Spleen (tissue), 11 donors: ENCODE data around the gene COBLL1. TPM values are rescaled to one million over a fixed set of nuclear protein-coding genes. Genes with fewer than 3 reads are reported as not detected.

ENCODE experiments used
- DNase-seq: peaks from one replicate; pipeline ENCODE4 v3.0.0-alpha.2; 2020
- H3K27ac ChIP-seq, 8 donors: fragments of 200-600 bp; sonication (generic) in 7 of 8; 1 replicate in 4 of 8; 2 replicates in 4 of 8; pipeline versions ENCODE4 v1.5.0 to v1.8.0; 2016 to 2021; ENCODE audit warnings: inconsistent platforms in 4 of 8, mild to moderate bottlenecking in 4 of 8, moderate library complexity in 1 of 8
- H3K27me3 ChIP-seq, 7 donors: fragments of 200-600 bp; sonication (generic) in 6 of 7; replicated peaks in 1 of 7; 1 replicate in 4 of 7; 2 replicates in 3 of 7; pipeline versions ENCODE4 v1.5.0 to v1.8.0; 2016 to 2021; ENCODE audit warnings: inconsistent platforms in 3 of 7, mild to moderate bottlenecking in 1 of 7
- H3K36me3 ChIP-seq, 6 donors: fragments of 200-600 bp; sonication (generic) in 5 of 6; 1 replicate in 4 of 6; 2 replicates in 2 of 6; pipeline versions ENCODE4 v1.5.0 to v1.8.0; 2016 to 2021; ENCODE audit warnings: inconsistent platforms in 2 of 6
- H3K4me1 ChIP-seq, 6 donors: fragments of 200-600 bp; sonication (generic) in 5 of 6; 1 replicate in 3 of 6; 2 replicates in 3 of 6; pipeline versions ENCODE4 v1.5.0 to v1.8.0; 2016 to 2021; ENCODE audit warnings: inconsistent platforms in 3 of 6
- H3K4me3 ChIP-seq, 8 donors: fragments of 200-600 bp; sonication (generic) in 7 of 8; 1 replicate in 4 of 8; 2 replicates in 4 of 8; pipeline versions ENCODE4 v1.5.0 to v1.8.0; 2016 to 2021; ENCODE audit warnings: inconsistent platforms in 4 of 8, mild to moderate bottlenecking in 4 of 8, moderate library complexity in 2 of 8
- H3K9me3 ChIP-seq, 8 donors: fragments of 200-600 bp; sonication (generic) in 7 of 8; 1 replicate in 4 of 8; 2 replicates in 4 of 8; pipeline versions ENCODE4 v1.5.0 to v1.8.0; 2016 to 2021; ENCODE audit warnings: inconsistent platforms in 4 of 8
- CTCF ChIP-seq, 11 experiments: fragments of 200-600 bp in 7 of 11; fragments of 450-650 bp in 4 of 11; sonication (generic) in 4 of 11; IDR thresholded peaks in 8 of 11; conservative IDR thresholded peaks in 3 of 11; 1 replicate in 7 of 11; 2 replicates in 4 of 11; pipeline versions ENCODE4 v1.4.0 to v1.8.0; 2016 to 2021; ENCODE audit warnings: antibody characterized with exemption in 11 of 11, inconsistent platforms in 4 of 11, mild to moderate bottlenecking in 1 of 11
- POLR2A ChIP-seq, 3 donors: fragments of 450-650 bp; IDR thresholded peaks; one replicate each; pipeline ENCODE4 v1.5.1; 2017; ENCODE audit warnings: antibody characterized with exemption in 3 of 3, mild to moderate bottlenecking in 1 of 3
- POLR2AphosphoS5 ChIP-seq, 3 donors: sonication (generic); formaldehyde crosslinking; IDR thresholded peaks; one replicate each; pipeline ENCODE4 v1.5.1; 2017; ENCODE audit warnings: antibody characterized with exemption in 3 of 3
- WGBS, 5 donors: extraction: QIAGEN DNeasy Blood & Tissue Kit in 3 of 5; methylation state at CpG; one replicate each; pipeline versions ENCODE4 v1.1.5 to v1.1.7; 2013 to 2018; 5-methylcytosine and 5-hydroxymethylcytosine counted together
- intact Hi-C: fragments of 100-400 bp; cut with DNase I; formaldehyde crosslinking; loops from one replicate; pipeline ENCODE4 v1.15.0; 2023; ENCODE audit warnings: low total_unique reads
- polyA plus RNA-seq, 3 donors: library from polyadenylated mRNA; stranded (reverse); fragments of 200-250 nt; gene quantifications; one replicate each; pipeline ENCODE4 v1.2.1, GENCODE V29; 2013
- small RNA-seq, 4 donors: library from RNA; depleted of rRNA; stranded (forward); fragments of <200 nt; gene quantifications; one replicate each; pipeline ENCODE3, GENCODE V24; 2016
- total RNA-seq, 7 donors: library from RNA; depleted of rRNA in 3 of 7; stranded (reverse); fragments of >200 nt in 3 of 7; fragmentation: NEBNext Ultra II Directional in 4 of 7; extraction: Animal tissue kit (Norgen Biotek cat#: 25700) in 4 of 7; gene quantifications; one replicate each; pipeline versions ENCODE4 v1.1.0 to v1.2.1, GENCODE V29; 2016 to 2021
- donor health status: healthy with polysubstance abuse.
- donor health status: DM: no; HTN: no; CAD: no; lungs with moderate emphysema.
- donor health status: DM: no; HTN: no; CAD: no.
- donor health status: Bipolar disorder and iron deficiency.
- donor health status: healthy.
- donor health status: DM: no; HTN: no; CAD: no.
- donor health status: DM: yes; HTN: yes; CAD: no.

The COBLL1 gene
- total and polyA plus RNA-seq, 10 donors, result 6.4 to 86.8 (median 49.9) TPM

DNA sequence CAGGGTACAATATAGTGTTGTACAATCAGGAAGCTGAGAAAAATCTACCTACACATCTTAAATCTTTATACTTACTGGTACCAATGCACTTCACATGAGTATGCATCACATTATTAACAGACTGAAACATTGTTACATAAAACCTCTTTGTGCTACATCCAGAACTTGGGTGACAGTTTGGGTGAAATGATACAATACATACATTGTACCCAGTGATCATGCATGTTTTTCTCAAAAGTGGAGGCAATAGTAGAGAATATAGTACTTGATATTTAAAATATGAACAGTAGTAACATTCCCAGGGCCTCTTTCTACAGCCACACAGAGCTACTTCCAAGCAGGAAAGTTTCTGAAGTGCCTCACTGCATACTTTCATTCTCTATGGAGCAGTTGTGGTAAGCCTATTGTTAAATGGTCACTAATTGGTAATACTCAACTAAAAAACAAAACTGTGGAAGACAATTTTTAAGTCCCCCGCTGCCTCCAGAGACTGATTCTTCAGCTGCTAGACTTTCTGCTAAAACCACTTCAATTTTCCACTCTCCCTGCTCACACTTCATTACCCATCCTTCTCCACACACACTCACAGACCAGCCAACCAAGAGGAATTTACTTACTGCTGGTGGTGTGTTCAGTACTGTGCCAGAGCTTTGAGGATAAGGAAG is 197.5 kb downstream of the COBLL1 start:
- no peaks in the 10 kb centered on the region for H3K36me3 ChIP-seq
- H3K4me3 ChIP-seq, result no peak overlapping the region
- no peaks in the 10 kb centered on the region for H3K4me1 ChIP-seq
- H3K27ac ChIP-seq, result no peak overlapping the region
- no peak for TF ChIP-seq POLR2A (IDR thresholded peaks at IDR 0.05)
- TF ChIP-seq POLR2AphosphoS5 (IDR thresholded peaks at IDR 0.05), result no peak
- no peak for TF ChIP-seq CTCF (IDR thresholded peaks at IDR 0.05 in 8 of 11, conservative IDR thresholded peaks at IDR 0.05 in 3 of 11)
- WGBS, 5 donors, result 83 to 100% (median 89%) methylated on average over 1 of the region's 1 CpG
- intact Hi-C loops, result no loop called here
- DNase-seq, result no peak
- H3K9me3 ChIP-seq, result peaks cover 0 to 37% (median 25%) of the 10 kb centered on the region in 8 donors
- H3K27me3 ChIP-seq, result no peaks in the 10 kb centered on the region

DNA sequence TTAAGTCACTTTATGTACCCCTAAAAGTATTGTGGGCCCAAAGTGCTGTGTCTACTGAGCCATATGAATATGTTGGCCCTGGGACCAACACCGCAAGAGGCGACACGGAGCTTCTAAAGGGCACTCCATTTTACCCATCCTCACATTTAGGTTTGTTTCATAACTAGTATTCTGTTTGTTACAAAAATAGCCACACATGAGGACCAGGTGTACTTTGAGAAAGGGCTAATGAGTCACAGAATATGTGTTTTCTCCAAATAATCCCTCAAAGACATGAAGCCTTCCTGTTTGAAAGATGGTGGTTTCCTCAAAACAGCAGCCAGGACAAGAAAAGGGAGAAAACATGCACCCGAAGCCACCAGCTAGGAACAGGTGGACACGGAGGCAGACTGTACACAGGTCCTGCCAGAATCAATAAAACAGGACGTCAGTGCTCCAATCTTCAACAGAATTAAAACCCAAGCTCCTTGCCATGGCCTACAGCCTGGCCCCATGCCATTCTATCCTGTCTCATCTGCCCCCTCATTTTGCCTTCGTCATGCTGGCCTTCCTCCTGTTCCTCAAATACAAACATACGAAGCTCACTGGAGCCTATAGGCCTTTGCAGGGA is 198.6 kb downstream of the COBLL1 start:
- DNase-seq, result no peak
- Histone ChIP-seq H3K4me1 (no peaks in the 10 kb centered on the region), H3K27ac (no peak overlapping the region), H3K9me3 (peaks cover 0 to 25% (median 14%) of the 10 kb centered on the region in 8 donors), H3K36me3 (no peaks in the 10 kb centered on the region), H3K4me3 (no peak overlapping the region), H3K27me3 (no peaks in the 10 kb centered on the region)
- TF ChIP-seq POLR2AphosphoS5 (IDR thresholded peaks at IDR 0.05) (no peak), POLR2A (IDR thresholded peaks at IDR 0.05) (no peak), CTCF (IDR thresholded peaks at IDR 0.05 in 8 of 11, conservative IDR thresholded peaks at IDR 0.05 in 3 of 11) (no peak)
- intact Hi-C loops, result no loop called here
- 82 to 95% (median 91%) methylated on average over 8 of the region's 8 CpGs for WGBS, 5 donors

DNA sequence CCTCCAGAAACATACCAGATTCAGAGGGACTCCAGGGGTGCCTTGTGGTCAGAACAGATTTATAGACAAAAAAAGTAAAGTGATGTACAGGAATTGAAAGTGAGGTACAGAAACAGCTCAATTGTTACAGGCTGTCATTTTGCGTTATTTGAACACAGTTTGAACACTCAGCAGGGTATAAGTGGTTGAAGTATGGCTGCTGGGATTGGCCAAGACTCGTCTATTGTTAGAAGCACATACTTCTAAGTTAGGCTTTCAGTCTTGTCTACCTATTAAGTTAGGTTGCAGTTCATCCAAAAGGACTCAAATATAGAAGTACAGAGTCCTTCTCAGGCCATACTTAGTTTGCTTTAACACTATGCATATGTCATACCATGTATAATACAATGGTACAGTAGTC is 199.4 kb downstream of the COBLL1 start:
- Histone ChIP-seq H3K9me3 (peaks cover 0 to 18% (median 6%) of the 10 kb centered on the region in 8 donors), H3K4me1 (no peaks in the 10 kb centered on the region), H3K36me3 (no peaks in the 10 kb centered on the region), H3K27me3 (no peaks in the 10 kb centered on the region), H3K27ac (no peak overlapping the region), H3K4me3 (no peak overlapping the region)
- 84 to 90% (median 85%) methylated on average over 2 of the region's 2 CpGs for WGBS, 5 donors
- TF ChIP-seq POLR2A (IDR thresholded peaks at IDR 0.05), result no peak
- no peak for TF ChIP-seq POLR2AphosphoS5 (IDR thresholded peaks at IDR 0.05)
- TF ChIP-seq CTCF (IDR thresholded peaks at IDR 0.05 in 8 of 11, conservative IDR thresholded peaks at IDR 0.05 in 3 of 11), result no peak
- intact Hi-C loops, result no loop called here
- no peak for DNase-seq

Small RNAs within 50 kb of the gene (small RNA-seq; reads per million reads assigned to genes)
- gene RNA5SP110 (0 to 0.07 (median 0) reads per million in 4 donors), gene SNORA70F (0 reads per million in 4 donors)

Other genes starting within 250 kb of the COBLL1 start
- gene GRB14, start 220.3 kb downstream of the COBLL1 start, total RNA-seq, result 1 to 10 TPM in 4 of 7 donors, under 1 TPM in 3; 0.28 to 3.6 (median 2.2) TPM
- gene GRB14, start 220.3 kb downstream of the COBLL1 start, polyA plus RNA-seq, result 1 to 10 TPM in 2 of 3 donors, under 1 TPM in 1; 0.44 to 6.7 (median 3.4) TPM
- 10 to 100 TPM in 6 of 7 donors, 1 to 10 TPM in 1; 5.8 to 41.4 (median 27.9) TPM for gene SLC38A11, start 113.7 kb upstream of the COBLL1 start, total RNA-seq
- gene SLC38A11, start 113.7 kb upstream of the COBLL1 start, polyA plus RNA-seq, result 10 to 100 TPM in 2 of 3 donors, 1 to 10 TPM in 1; 8.5 to 48.6 (median 16.6) TPM